Panc1 (cell line): ENCODE data around the gene VIT. TPM values are rescaled to one million over a fixed set of nuclear protein-coding genes. Genes with fewer than 3 reads are reported as not detected.

Experiments used
- ATAC-seq: fragments of 200-7000 bp; cut with Tn5 transposase; 2 replicates; pipeline ENCODE4 v1.9.1; 2020; ENCODE audit warnings: mild to moderate bottlenecking, moderate library complexity
- Bru-seq: library from RNA; stranded (reverse); fragments of 400-500 nt; gene quantifications from one replicate; lab custom pipeline; 2021; lab: Mats Ljungman, UMichigan
- BruChase-seq, 2 experiments: library from RNA; stranded (reverse); fragments of 400-500 nt; gene quantifications; one replicate each; lab custom pipeline; 2021; lab: Mats Ljungman, UMichigan
- BruUV-seq: library from RNA; stranded (reverse); fragments of 400-500 nt; replicated peaks from 2 replicates; lab custom pipeline; 2021; lab: Mats Ljungman, UMichigan
- CTCF ChIA-PET: fragments of 300-600 bp; sonication (Branson Sonifier 250); formaldehyde crosslinking; loops from one replicate; lab custom pipeline; 2022; ENCODE audit warnings: antibody characterized with exemption; lab: Charles Lee
- POLR2A ChIA-PET: fragments of 300-600 bp; sonication (Branson Sonifier 250); formaldehyde crosslinking; loops from one replicate; lab custom pipeline; 2022; ENCODE audit warnings: antibody characterized with exemption; lab: Charles Lee
- DNase-seq: peaks from one replicate; pipeline ENCODE4 v3.0.0-alpha.2; 2010; ENCODE audit warnings: low read depth, low spot score
- H3K27ac ChIP-seq: 2 replicates; pipeline ENCODE4 v1.5.1; 2011; ENCODE audit warnings: mild to moderate bottlenecking, low read length, inconsistent platforms
- H3K27me3 ChIP-seq: fragments of 200-500 bp; sonication (Bioruptor generic); 2 replicates; pipeline ENCODE4 v1.6.0; 2014; ENCODE audit warnings: low read length, inconsistent platforms; ENCODE audit not compliant: control insufficient read depth, insufficient read depth
- H3K36me3 ChIP-seq: fragments of 200-500 bp; sonication (Bioruptor generic); 2 replicates; pipeline ENCODE4 v1.5.1; 2014; ENCODE audit warnings: inconsistent platforms, mild to moderate bottlenecking, low read length, moderate library complexity; ENCODE audit not compliant: control insufficient read depth, insufficient read depth
- H3K4me1 ChIP-seq: 2 replicates; pipeline ENCODE4 v1.5.1; 2011; ENCODE audit warnings: inconsistent platforms, mild to moderate bottlenecking, low read length, moderate library complexity; ENCODE audit not compliant: control insufficient read depth, insufficient read depth
- H3K4me3 ChIP-seq, 2 experiments: 2 replicates each; pipeline ENCODE4 v1.5.1; 2011 to 2012; ENCODE audit warnings: low read depth in 2 of 2, low read length in 2 of 2, mild to moderate bottlenecking in 2 of 2, inconsistent platforms in 1 of 2, moderate library complexity in 1 of 2
- H3K9me3 ChIP-seq: fragments of 200-500 bp; sonication (Bioruptor generic); 2 replicates; pipeline ENCODE4 v1.5.1; 2014; ENCODE audit warnings: low read depth, mild to moderate bottlenecking, inconsistent platforms, low read length, moderate library complexity; ENCODE audit not compliant: control insufficient read depth, insufficient read depth
- POLR2AphosphoS5 ChIP-seq: IDR thresholded peaks from 2 replicates; pipeline ENCODE4 v1.6.1; 2012; ENCODE audit warnings: mild to moderate bottlenecking, low read depth, low read length, moderate library complexity
- SIN3A ChIP-seq: IDR thresholded peaks from 2 replicates; pipeline ENCODE4 v1.6.1; 2012; ENCODE audit warnings: low read depth, mild to moderate bottlenecking, low read length, moderate library complexity, borderline replicate concordance; ENCODE audit not compliant: insufficient read depth
- in situ Hi-C: cut with HindIII; loops from 2 replicates; pipeline ENCODE4 v1.10.0; 2016; ENCODE audit warnings: low sequenced_read_pairs, low pct_unique_long_range_greater_than_20kb
- intact Hi-C: fragments of 100-400 bp; cut with micrococcal nuclease; formaldehyde crosslinking; loops from one replicate; pipeline ENCODE4 v1.10.0; 2022; ENCODE audit not compliant: unreplicated experiment
- long read RNA-seq: library from polyadenylated mRNA; unstranded; transcript quantifications from one replicate; pipeline ENCODE4 v2.0.0, GENCODE V29; 2021; ENCODE audit not compliant: unreplicated experiment
- polyA plus RNA-seq: library from polyadenylated mRNA; unstranded; fragments of >200 nt; gene quantifications from one replicate; pipeline ENCODE4 v1.2.1, GENCODE V29; 2012; ENCODE audit warnings: missing spikeins; ENCODE audit not compliant: insufficient read length
- total RNA-seq: library from RNA; stranded (reverse); gene quantifications from one replicate; pipeline ENCODE4 v1.2.1, GENCODE V29; 2021; ENCODE audit not compliant: unreplicated experiment
- TF ChIP-seq, protein P1 (sequence below), 2 experiments: IDR thresholded peaks; 2 replicates each; pipeline ENCODE4 v1.6.1; 2011 to 2012; ENCODE audit warnings: low read depth in 2 of 2, control low read depth in 1 of 2, low read length in 1 of 2, mild to moderate bottlenecking in 1 of 2, moderate library complexity in 1 of 2; ENCODE audit not compliant: insufficient read depth in 1 of 2

VIT gene, protein sequence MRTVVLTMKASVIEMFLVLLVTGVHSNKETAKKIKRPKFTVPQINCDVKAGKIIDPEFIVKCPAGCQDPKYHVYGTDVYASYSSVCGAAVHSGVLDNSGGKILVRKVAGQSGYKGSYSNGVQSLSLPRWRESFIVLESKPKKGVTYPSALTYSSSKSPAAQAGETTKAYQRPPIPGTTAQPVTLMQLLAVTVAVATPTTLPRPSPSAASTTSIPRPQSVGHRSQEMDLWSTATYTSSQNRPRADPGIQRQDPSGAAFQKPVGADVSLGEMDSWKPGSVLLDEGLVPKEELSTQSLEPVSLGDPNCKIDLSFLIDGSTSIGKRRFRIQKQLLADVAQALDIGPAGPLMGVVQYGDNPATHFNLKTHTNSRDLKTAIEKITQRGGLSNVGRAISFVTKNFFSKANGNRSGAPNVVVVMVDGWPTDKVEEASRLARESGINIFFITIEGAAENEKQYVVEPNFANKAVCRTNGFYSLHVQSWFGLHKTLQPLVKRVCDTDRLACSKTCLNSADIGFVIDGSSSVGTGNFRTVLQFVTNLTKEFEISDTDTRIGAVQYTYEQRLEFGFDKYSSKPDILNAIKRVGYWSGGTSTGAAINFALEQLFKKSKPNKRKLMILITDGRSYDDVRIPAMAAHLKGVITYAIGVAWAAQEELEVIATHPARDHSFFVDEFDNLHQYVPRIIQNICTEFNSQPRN
- total RNA-seq (0.77 TPM), Bru-seq, nascent RNA (percentile 26 among the genes with signal in this experiment), BruChase-seq, experiment 1, labeled RNA remaining after a 2-hour chase (percentile 18 among the genes with signal in this experiment), BruChase-seq, experiment 2, labeled RNA remaining after a 6-hour chase (percentile 21 among the genes with signal in this experiment)
- 0.62 TPM for polyA plus RNA-seq
- long read RNA-seq: 0 reads

DNA sequence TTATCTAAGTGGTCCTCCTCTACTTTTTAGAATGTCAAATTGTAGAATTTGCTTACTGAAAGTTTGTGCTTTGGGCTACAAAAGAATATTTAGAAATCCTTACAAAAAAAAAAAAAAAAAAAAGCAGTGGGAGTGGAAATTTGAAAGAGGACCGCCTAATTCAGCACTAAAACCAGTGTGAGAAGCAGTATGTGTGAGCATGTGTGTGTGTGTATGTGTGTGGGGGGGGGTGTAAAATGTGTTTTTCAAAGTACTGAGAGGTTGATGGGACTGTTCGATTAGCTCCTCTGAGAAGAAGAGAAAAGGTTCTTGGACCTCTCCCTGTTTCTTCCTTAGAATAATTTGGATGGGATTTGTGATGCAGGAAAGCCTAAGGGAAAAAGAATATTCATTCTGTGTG is at the start of gene VIT:
Gene VIT, plus strand, starts transcription at position 175 of the 400 bp plus-strand sequence. CDS start 19,664 bp downstream, outside the sequence.
- Histone ChIP-seq H3K4me1 (peaks cover 32% of the 10 kb centered on the region), H3K4me3 (peak within 1 kb of the TSS; percentile 14 to 21; a peak in 3 of 4 replicates), H3K27ac (peak within 1 kb of the TSS; percentile 80), H3K36me3 (no peaks in the 10 kb centered on the region), H3K9me3 (no peaks in the 10 kb centered on the region), H3K27me3 (no peaks in the 10 kb centered on the region)
- BruUV-seq: no TSS peak
- ChIA-PET CTCF (interaction anchor here (1.1 kb wide), 1 partner anchor 89 kb away, joined by 3 read pairs; no protein-coding TSS in a partner anchor), POLR2A (interaction anchor here (0.6 to 0.8 kb wide), 3 partner anchors 16 to 142 kb away, joined by 3 to 5 read pairs (median 3); no protein-coding TSS in a partner anchor)
- ATAC-seq (no peak), DNase-seq (no peak)
- in situ Hi-C loops: no loop called here
- no peak for TF ChIP-seq SIN3A
- TF ChIP-seq, protein P1, sequence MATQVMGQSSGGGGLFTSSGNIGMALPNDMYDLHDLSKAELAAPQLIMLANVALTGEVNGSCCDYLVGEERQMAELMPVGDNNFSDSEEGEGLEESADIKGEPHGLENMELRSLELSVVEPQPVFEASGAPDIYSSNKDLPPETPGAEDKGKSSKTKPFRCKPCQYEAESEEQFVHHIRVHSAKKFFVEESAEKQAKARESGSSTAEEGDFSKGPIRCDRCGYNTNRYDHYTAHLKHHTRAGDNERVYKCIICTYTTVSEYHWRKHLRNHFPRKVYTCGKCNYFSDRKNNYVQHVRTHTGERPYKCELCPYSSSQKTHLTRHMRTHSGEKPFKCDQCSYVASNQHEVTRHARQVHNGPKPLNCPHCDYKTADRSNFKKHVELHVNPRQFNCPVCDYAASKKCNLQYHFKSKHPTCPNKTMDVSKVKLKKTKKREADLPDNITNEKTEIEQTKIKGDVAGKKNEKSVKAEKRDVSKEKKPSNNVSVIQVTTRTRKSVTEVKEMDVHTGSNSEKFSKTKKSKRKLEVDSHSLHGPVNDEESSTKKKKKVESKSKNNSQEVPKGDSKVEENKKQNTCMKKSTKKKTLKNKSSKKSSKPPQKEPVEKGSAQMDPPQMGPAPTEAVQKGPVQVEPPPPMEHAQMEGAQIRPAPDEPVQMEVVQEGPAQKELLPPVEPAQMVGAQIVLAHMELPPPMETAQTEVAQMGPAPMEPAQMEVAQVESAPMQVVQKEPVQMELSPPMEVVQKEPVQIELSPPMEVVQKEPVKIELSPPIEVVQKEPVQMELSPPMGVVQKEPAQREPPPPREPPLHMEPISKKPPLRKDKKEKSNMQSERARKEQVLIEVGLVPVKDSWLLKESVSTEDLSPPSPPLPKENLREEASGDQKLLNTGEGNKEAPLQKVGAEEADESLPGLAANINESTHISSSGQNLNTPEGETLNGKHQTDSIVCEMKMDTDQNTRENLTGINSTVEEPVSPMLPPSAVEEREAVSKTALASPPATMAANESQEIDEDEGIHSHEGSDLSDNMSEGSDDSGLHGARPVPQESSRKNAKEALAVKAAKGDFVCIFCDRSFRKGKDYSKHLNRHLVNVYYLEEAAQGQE (IDR thresholded peaks at IDR 0.05; ENCODE audit: insufficient read depth in 1 of 2, low read depth in 2 of 2, low read length in 1 of 2): no peak
- intact Hi-C loops: loop anchor here (2.0 kb wide), 1 partner anchor 74 kb away; no protein-coding TSS in a partner anchor

DNA sequence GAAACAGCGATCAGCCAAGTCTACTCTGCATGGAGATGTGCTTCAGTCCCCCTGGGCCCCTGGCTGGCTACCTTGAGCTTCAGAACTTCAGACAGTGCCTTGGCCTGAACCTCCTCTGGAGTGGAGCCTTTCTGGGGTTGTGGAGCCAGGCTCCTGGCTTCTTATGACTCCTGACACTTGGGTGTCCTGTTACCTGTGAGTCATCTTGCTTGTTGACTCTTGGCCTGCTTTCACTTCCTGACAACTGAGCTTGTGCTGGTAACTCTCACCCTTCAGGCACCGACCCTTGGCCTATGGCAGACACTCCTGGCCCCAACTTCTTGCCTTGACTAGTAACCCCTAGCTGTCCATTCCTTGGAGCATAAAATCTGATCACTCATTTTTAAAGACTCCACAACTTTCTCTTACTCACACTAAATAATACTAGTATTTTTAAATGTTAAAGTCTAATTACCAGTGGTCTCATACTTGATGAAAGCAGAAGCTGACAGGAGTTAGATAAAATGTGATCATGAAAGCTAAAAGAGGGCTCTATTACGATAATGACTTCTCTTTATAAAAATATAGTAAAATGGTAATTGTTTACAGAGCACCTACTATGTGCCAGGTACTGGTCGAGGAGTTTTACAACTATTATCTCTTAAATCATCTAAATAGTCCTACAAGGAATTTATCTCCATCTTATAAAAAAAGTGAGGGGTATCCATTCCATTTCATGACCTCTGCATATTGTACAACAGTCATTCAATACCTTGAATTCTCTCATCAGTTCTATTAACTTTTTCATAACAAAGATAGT is 46.3 kb upstream of the VIT start:
- no TSS peak for BruUV-seq
- ChIA-PET CTCF (no interaction called here), POLR2A (no interaction called here)

More for the DNA sequence above, 46.3 kb upstream of the VIT start:
- DNase-seq (peak; percentile 69), ATAC-seq (peak; percentile 96)
- intact Hi-C loops: no loop called here
- H3K36me3 ChIP-seq: no peaks in the 10 kb centered on the region
- H3K4me3 ChIP-seq: peak overlapping the region in 1 of 2 experiments; percentile 19; a peak in 2 of 4 replicates
- peak overlapping the region; percentile 85 for H3K27ac ChIP-seq
- H3K4me1 ChIP-seq: peaks cover 18% of the 10 kb centered on the region
- in situ Hi-C loops: no loop called here
- H3K27me3 ChIP-seq: no peaks in the 10 kb centered on the region
- H3K9me3 ChIP-seq: peaks cover 11% of the 10 kb centered on the region
- TF ChIP-seq POLR2AphosphoS5 (peak; percentile 34; the same call in 1 of the 2 replicates), SIN3A (no peak)
